Kidney glomerular epithelial cell (primary cell): ENCODE results near the gene GRM8.
A peak's percentile ranks its signal among the peaks of the same experiment; 100 is the strongest.
"Not testable (repeated sequence)": the region's sequence is repeated elsewhere in the genome, so short reads cannot be mapped to it uniquely, and the experiment has no call there.

Source experiments
- DNase-seq: peaks from one replicate; lab custom pipeline; 2025; lab: John Stamatoyannopoulos, UW

Gene GRM8

GRCh38 chr7:126908564-126908963 is 344.2 kb downstream of the GRM8 start:
- not testable (repeated sequence) for DNase-seq

- DNase-seq = not testable (repeated sequence)
Measured at GRCh38 chr7:126907657-126908056, 345.1 kb downstream of the GRM8 start.

- not testable (repeated sequence) for DNase-seq
Measured at GRCh38 chr7:126905255-126905654, 347.5 kb downstream of the GRM8 start.

- DNase-seq = not testable (repeated sequence)
Measured at GRCh38 chr7:126901041-126901765, 351.5 kb downstream of the GRM8 start.

GRCh38 chr7:126887980-126888379 is 364.8 kb downstream of the GRM8 start:
- not testable (repeated sequence) for DNase-seq

GRCh38 chr7:126887560-126887959 is 365.2 kb downstream of the GRM8 start:
- DNase-seq = not testable (repeated sequence)

- DNase-seq = not testable (repeated sequence)
Measured at GRCh38 chr7:126882730-126883129, 370.0 kb downstream of the GRM8 start.

GRCh38 chr7:126881908-126882307 is 370.8 kb downstream of the GRM8 start:
- DNase-seq = not testable (repeated sequence)

GRCh38 chr7:126881315-126881714 is 371.4 kb downstream of the GRM8 start:
- no peak for DNase-seq

GRCh38 chr7:126876536-126876935 is 376.2 kb downstream of the GRM8 start:
- not testable (repeated sequence) for DNase-seq

- DNase-seq = peak; percentile 38
Measured at GRCh38 chr7:126856691-126857291, 395.9 kb downstream of the GRM8 start.

GRCh38 chr7:126845331-126845730 is 407.4 kb downstream of the GRM8 start:
- no peak for DNase-seq

GRCh38 chr7:126843883-126844282 is 408.9 kb downstream of the GRM8 start:
- no peak for DNase-seq

- no peak for DNase-seq
Measured at GRCh38 chr7:126843336-126843735, 409.4 kb downstream of the GRM8 start.

- no peak for DNase-seq
Measured at GRCh38 chr7:126842451-126842850, 410.3 kb downstream of the GRM8 start.

- DNase-seq = no peak
Measured at GRCh38 chr7:126840869-126841268, 411.9 kb downstream of the GRM8 start.

GRCh38 chr7:126839624-126840023 is 413.1 kb downstream of the GRM8 start:
- DNase-seq = no peak

GRCh38 chr7:126838194-126838593 is 414.5 kb downstream of the GRM8 start:
- DNase-seq = no peak

- DNase-seq = not testable (repeated sequence)
Measured at GRCh38 chr7:126831241-126831640, 421.5 kb downstream of the GRM8 start.

GRCh38 chr7:126820925-126821324 is 431.8 kb downstream of the GRM8 start:
- DNase-seq = no peak

GRCh38 chr7:126819197-126819484 is 433.6 kb downstream of the GRM8 start:
- no peak for DNase-seq

GRCh38 chr7:126818393-126819196 is 434.1 kb downstream of the GRM8 start:
- DNase-seq = no peak

- no peak for DNase-seq
Measured at GRCh38 chr7:126809188-126809587, 443.6 kb downstream of the GRM8 start.
